Neural progenitor cell (in vitro differentiated cells): ENCODE results near the gene LPA.

Source experiments
- EZH2 ChIP-seq: fragments of 200-600 bp; sonication (generic); IDR thresholded peaks from 2 replicates; pipeline ENCODE4 v1.6.1; 2017; ENCODE audit warnings: antibody characterized with exemption, mild to moderate bottlenecking, moderate library complexity
- EZH2phosphoT487 ChIP-seq: fragments of 200-600 bp; sonication (generic); IDR thresholded peaks from 2 replicates; pipeline ENCODE4 v1.6.1; 2017; ENCODE audit warnings: antibody characterized with exemption
- TF ChIP-seq, protein P1 (sequence below): fragments of 200-600 bp; sonication (generic); IDR thresholded peaks from 2 replicates; pipeline ENCODE4 v1.5.1; 2017; ENCODE audit warnings: antibody characterized with exemption, mild to moderate bottlenecking

DNA sequence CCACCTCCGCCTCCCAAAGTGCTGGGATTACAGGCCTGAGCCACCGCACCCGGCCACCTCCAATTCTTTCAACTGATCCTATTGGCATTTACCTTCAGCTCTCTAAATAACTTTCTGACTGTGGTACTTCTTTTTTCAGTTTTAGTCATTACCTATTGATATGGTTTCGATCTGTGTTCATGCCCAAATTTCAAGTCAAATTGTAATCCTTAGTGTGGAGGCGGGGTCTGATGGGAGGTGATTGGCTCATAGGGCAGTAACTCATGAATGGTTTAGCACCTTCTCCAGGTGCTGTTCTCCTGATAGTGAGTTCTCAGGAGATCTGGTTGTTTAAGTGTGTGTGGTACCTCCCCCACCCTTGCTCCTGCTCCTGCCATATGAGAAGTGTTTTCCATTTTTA is 140.9 kb downstream of the LPA start:
- TF ChIP-seq, protein P1, sequence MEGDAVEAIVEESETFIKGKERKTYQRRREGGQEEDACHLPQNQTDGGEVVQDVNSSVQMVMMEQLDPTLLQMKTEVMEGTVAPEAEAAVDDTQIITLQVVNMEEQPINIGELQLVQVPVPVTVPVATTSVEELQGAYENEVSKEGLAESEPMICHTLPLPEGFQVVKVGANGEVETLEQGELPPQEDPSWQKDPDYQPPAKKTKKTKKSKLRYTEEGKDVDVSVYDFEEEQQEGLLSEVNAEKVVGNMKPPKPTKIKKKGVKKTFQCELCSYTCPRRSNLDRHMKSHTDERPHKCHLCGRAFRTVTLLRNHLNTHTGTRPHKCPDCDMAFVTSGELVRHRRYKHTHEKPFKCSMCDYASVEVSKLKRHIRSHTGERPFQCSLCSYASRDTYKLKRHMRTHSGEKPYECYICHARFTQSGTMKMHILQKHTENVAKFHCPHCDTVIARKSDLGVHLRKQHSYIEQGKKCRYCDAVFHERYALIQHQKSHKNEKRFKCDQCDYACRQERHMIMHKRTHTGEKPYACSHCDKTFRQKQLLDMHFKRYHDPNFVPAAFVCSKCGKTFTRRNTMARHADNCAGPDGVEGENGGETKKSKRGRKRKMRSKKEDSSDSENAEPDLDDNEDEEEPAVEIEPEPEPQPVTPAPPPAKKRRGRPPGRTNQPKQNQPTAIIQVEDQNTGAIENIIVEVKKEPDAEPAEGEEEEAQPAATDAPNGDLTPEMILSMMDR: no peak
- TF ChIP-seq EZH2 (no peak), EZH2phosphoT487 (no peak)
